ENCODE measurements around the gene WDR83.

WDR83 gene

DNA sequence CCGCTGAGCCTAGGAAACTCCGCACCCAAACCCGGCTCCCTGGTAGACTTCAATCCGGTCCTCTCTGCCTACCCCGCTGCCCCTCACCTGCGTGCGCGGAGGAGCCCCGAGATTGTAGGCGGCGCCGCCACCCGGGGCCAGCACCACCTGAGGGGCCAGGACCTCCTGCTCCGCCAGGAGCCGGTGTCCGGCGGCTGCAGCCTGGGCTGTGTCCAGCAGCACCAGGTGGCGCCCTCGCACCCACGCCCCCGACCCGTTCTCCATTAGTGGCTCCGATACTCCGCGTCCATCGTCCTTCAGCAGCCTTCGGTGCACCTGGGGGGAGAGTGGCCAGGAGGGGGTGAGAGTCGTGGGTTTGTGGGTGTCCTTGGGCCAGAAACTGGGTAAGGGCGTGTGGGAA is 18.5 kb upstream of the WDR83 start:
- no peak for DNase-seq
- Histone ChIP-seq H3K4me1 (peaks cover 0 to 19% (median 8%) of the 10 kb centered on the region in 4 donors), H3K4me3 (peak overlapping the region; percentile 11 to 32), H3K27me3 (no peaks in the 10 kb centered on the region), H3K27ac (no peak overlapping the region), H3K36me3 (peaks cover 0 to 13% (median 0%) of the 10 kb centered on the region in 3 donors), H3K9me3 (no peaks in the 10 kb centered on the region)
- intact Hi-C loops (cut with DNase I; ENCODE audit: low total_unique reads): no loop called here
- TF ChIP-seq CTCF (IDR thresholded peaks at IDR 0.05): no peak

GRCh38 chr19:12649941-12650340 is 16.7 kb upstream of the WDR83 start:
- Histone ChIP-seq H3K4me3 (no peak overlapping the region), H3K27ac (no peak overlapping the region), H3K36me3 (peaks cover 0 to 28% (median 7%) of the 10 kb centered on the region in 3 donors), H3K27me3 (no peaks in the 10 kb centered on the region), H3K4me1 (peaks cover 0 to 19% (median 8%) of the 10 kb centered on the region in 4 donors), H3K9me3 (no peaks in the 10 kb centered on the region)
- intact Hi-C loops (cut with DNase I; ENCODE audit: low total_unique reads): no loop called here
- TF ChIP-seq CTCF (IDR thresholded peaks at IDR 0.05): no peak
- DNase-seq: no peak

GRCh38 chr19:12652219-12652618 is 14.4 kb upstream of the WDR83 start:
- DNase-seq: no peak
- H3K9me3 ChIP-seq: no peaks in the 10 kb centered on the region
- intact Hi-C loops (cut with DNase I; ENCODE audit: low total_unique reads): no loop called here
- no peak overlapping the region for H3K4me3 ChIP-seq
- peaks cover 0 to 18% (median 7%) of the 10 kb centered on the region in 4 donors for H3K4me1 ChIP-seq
- TF ChIP-seq CTCF (IDR thresholded peaks at IDR 0.05): no peak
- no peaks in the 10 kb centered on the region for H3K27me3 ChIP-seq
- peaks cover 17 to 47% (median 29%) of the 10 kb centered on the region in 3 donors for H3K36me3 ChIP-seq
- no peak overlapping the region for H3K27ac ChIP-seq

DNA sequence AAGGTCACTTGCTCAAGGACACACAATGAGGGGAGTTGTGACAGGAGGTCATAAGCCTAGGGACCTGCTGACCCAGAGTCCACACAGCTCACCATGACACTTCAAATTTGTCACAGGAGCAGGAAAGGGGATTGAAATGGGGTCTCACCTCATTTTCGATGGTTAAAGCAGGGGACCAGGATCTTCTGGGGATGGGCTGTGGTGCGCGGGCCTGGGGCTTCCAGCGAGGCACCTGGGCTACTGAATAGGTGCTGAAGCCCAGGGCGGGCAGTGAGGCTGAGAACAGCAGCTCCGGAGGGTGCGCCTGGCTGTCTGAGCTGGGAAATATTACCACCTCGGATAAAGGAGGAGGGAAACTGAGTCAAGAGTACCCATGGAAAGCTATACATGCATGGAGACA is 11.1 kb upstream of the WDR83 start:
- no peaks in the 10 kb centered on the region for H3K27me3 ChIP-seq
- H3K27ac ChIP-seq: no peak overlapping the region
- H3K4me3 ChIP-seq: no peak overlapping the region
- peaks cover 32 to 80% (median 50%) of the 10 kb centered on the region in 3 donors for H3K36me3 ChIP-seq
- no peak for TF ChIP-seq CTCF (IDR thresholded peaks at IDR 0.05)
- H3K9me3 ChIP-seq: no peaks in the 10 kb centered on the region
- intact Hi-C loops (cut with DNase I; ENCODE audit: low total_unique reads): no loop called here
- H3K4me1 ChIP-seq: no peaks in the 10 kb centered on the region
- no peak for DNase-seq

DNA sequence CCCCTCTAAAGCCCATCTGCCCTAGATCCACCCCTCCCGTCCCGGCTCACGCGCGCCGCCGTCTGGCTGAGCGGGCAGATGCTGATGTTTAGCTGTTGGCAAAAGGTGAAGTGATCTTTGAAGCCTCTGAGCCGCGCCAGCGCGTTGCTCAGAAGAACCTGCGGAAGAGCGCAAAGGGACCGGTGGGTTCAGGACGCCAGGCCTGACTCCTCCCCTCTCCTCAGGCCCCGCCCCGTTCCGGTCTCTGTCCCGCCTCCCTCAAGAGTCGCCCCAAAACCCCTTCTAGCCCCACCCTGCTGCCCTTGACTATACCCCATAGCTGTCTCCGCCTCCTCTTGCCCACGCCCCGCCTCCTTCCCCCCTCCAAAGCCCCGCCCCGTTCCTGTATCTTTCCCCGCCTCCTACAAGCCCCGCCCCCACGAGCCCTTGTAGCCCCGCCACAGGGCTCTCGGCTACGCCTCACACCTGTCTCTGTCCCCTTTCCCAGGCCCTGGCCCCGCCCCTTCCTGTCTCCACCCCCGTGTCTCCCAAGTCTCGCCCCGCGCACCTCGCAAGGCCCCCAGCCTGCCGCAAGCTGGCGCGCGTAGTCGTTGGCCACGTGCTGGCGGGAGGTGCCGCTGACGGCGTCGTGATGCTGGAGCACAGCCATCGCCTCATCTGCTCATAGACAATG is 9.6 kb upstream of the WDR83 start:
- no peak for TF ChIP-seq CTCF (IDR thresholded peaks at IDR 0.05)
- Histone ChIP-seq H3K9me3 (no peaks in the 10 kb centered on the region), H3K27me3 (no peaks in the 10 kb centered on the region), H3K4me3 (no peak overlapping the region), H3K27ac (no peak overlapping the region), H3K36me3 (peaks cover 44 to 89% (median 62%) of the 10 kb centered on the region in 3 donors), H3K4me1 (no peaks in the 10 kb centered on the region)
- DNase-seq: no peak
- intact Hi-C loops (cut with DNase I; ENCODE audit: low total_unique reads): no loop called here

All from tibial artery (tissue), 4 donors.